SK-N-SH (cell line): Measurements from ENCODE around the gene SMU1. TPM values are rescaled to one million over a fixed set of nuclear protein-coding genes. Genes with fewer than 3 reads are reported as not detected.

ENCODE experiments used
- CTCF ChIA-PET: fragments of 300-600, 350-600 bp; formaldehyde crosslinking; extraction: SDS; loops from one replicate; lab custom pipeline; 2021; lab: Yijun Ruan, JAX
- POLR2A ChIA-PET: fragments of 350-600 bp; sonication (Branson Sonifier 250); formaldehyde crosslinking; extraction: SDS; loops from one replicate; lab custom pipeline; 2020; ENCODE audit warnings: antibody characterized with exemption, inconsistent platforms; lab: Yijun Ruan, JAX
- DNase-seq: peaks from one replicate; pipeline ENCODE4 v3.0.0; 2012
- H2AFZ ChIP-seq: fragments of 200-600 bp; sonication (generic); 2 replicates; pipeline ENCODE4 v1.8.1; 2016; ENCODE audit warnings: antibody characterized with exemption, mild to moderate bottlenecking, low read depth
- H3F3A ChIP-seq: fragments of 200-600 bp; sonication (generic); replicated peaks from 2 replicates; pipeline ENCODE3; 2016; ENCODE audit warnings: antibody characterized with exemption, mild to moderate bottlenecking; ENCODE audit not compliant: insufficient read depth
- H3K27ac ChIP-seq, 2 experiments: fragments of 200-500 bp in 1 of 2; fragments of 200-600 bp in 1 of 2; sonication (Bioruptor generic) in 1 of 2; sonication (generic), shearing (Covaris generic) in 1 of 2; 2 replicates each; pipeline versions ENCODE4 v1.5.1 to v1.6.1; 2014 to 2016; ENCODE audit warnings: low read depth in 2 of 2, inconsistent platforms in 1 of 2, low read length in 1 of 2, mild to moderate bottlenecking in 1 of 2, mixed read lengths in 1 of 2
- H3K27me3 ChIP-seq: fragments of 200-600 bp; sonication (generic), shearing (Covaris generic); 2 replicates; pipeline ENCODE4 v1.6.1; 2016; ENCODE audit warnings: mixed run types; ENCODE audit not compliant: insufficient read depth
- H3K36me3 ChIP-seq, 2 experiments: fragments of 200-500 bp in 1 of 2; fragments of 200-600 bp in 1 of 2; sonication (Bioruptor generic) in 1 of 2; sonication (generic) in 1 of 2; replicated peaks in 1 of 2; 2 replicates each; pipeline versions ENCODE3 to v1.5.1; 2014 to 2016; ENCODE audit warnings: low read length in 1 of 2, mild to moderate bottlenecking in 1 of 2; ENCODE audit not compliant: insufficient read depth in 2 of 2, control insufficient read depth in 1 of 2
- H3K4me1 ChIP-seq, 2 experiments: fragments of 200-500 bp in 1 of 2; fragments of 200-600 bp in 1 of 2; sonication (Bioruptor generic) in 1 of 2; sonication (generic), shearing (Covaris generic) in 1 of 2; 2 replicates each; pipeline versions ENCODE4 v1.5.1 to v1.6.1; 2014 to 2016; ENCODE audit warnings: low read depth in 1 of 2, low read length in 1 of 2, mixed run types in 1 of 2; ENCODE audit not compliant: insufficient read depth in 2 of 2, control insufficient read depth in 1 of 2
- H3K4me2 ChIP-seq: fragments of 200-600 bp; sonication (generic), shearing (Covaris generic); 2 replicates; pipeline ENCODE4 v1.6.1; 2017; ENCODE audit warnings: mixed run types
- H3K4me3 ChIP-seq, 2 experiments: fragments of 200-500 bp in 1 of 2; fragments of 200-600 bp in 1 of 2; sonication (Bioruptor generic) in 1 of 2; sonication (generic), shearing (Covaris generic) in 1 of 2; 2 replicates each; pipeline versions ENCODE4 v1.5.1 to v1.8.1; 2014 to 2016; ENCODE audit warnings: low read depth in 2 of 2, inconsistent platforms in 1 of 2, low read length in 1 of 2, mild to moderate bottlenecking in 1 of 2, mixed read lengths in 1 of 2, moderate library complexity in 1 of 2
- H3K79me2 ChIP-seq: fragments of 200-600 bp; sonication (generic); 2 replicates; pipeline ENCODE4 v1.8.1; 2017; ENCODE audit warnings: mild to moderate bottlenecking; ENCODE audit not compliant: insufficient read depth
- H3K9ac ChIP-seq: fragments of 200-600 bp; sonication (generic); 2 replicates; pipeline ENCODE4 v1.6.1; 2017; ENCODE audit warnings: mixed run types
- H3K9me2 ChIP-seq: fragments of 200-600 bp; sonication (generic); 2 replicates; pipeline ENCODE4 v1.6.1; 2017; ENCODE audit warnings: mixed run types
- H3K9me3 ChIP-seq: fragments of 200-600 bp; sonication (generic); 2 replicates; pipeline ENCODE4 v1.6.1; 2017; ENCODE audit warnings: mixed run types, mild to moderate bottlenecking, moderate library complexity
- H4K20me1 ChIP-seq: fragments of 200-600 bp; sonication (generic); 2 replicates; pipeline ENCODE4 v1.6.1; 2017; ENCODE audit warnings: mild to moderate bottlenecking, mixed run types; ENCODE audit not compliant: insufficient read depth
- CTCF ChIP-seq: fragments of 200-600 bp; sonication (generic); IDR thresholded peaks from 2 replicates; pipeline ENCODE4 v1.6.1; 2017; ENCODE audit warnings: antibody characterized with exemption, mild to moderate bottlenecking, moderate library complexity
- EP300 ChIP-seq, 2 experiments: IDR thresholded peaks; 2 replicates each; pipeline versions ENCODE4 v1.4.0 to v1.6.1; 2012; ENCODE audit warnings: borderline replicate concordance in 1 of 2, low read depth in 1 of 2, low read length in 1 of 2
- FOSL2 ChIP-seq: IDR thresholded peaks from 2 replicates; pipeline ENCODE4 v1.4.0; 2012; ENCODE audit warnings: low read depth, mild to moderate bottlenecking, moderate library complexity, borderline replicate concordance
- FOXJ3 ChIP-seq: sonication (generic); formaldehyde crosslinking; IDR thresholded peaks from 2 replicates; pipeline ENCODE4 v1.5.1; 2020; ENCODE audit warnings: mild to moderate bottlenecking, missing genetic modification reagents
- FOXM1 ChIP-seq: IDR thresholded peaks from 2 replicates; pipeline ENCODE4 v1.4.0; 2012; ENCODE audit warnings: low read depth, mild to moderate bottlenecking
- GABPA ChIP-seq: IDR thresholded peaks from 2 replicates; pipeline ENCODE4 v1.4.0; 2012; ENCODE audit warnings: low read depth, mild to moderate bottlenecking
- IRF3 ChIP-seq: fragments of 150-350 bp; IDR thresholded peaks from 2 replicates; pipeline ENCODE4 v1.6.1; 2016; ENCODE audit warnings: mild to moderate bottlenecking, low read depth, low read length
- JUND ChIP-seq: IDR thresholded peaks from 2 replicates; pipeline ENCODE4 v1.4.0; 2012
- MEF2A ChIP-seq: IDR thresholded peaks from 2 replicates; pipeline ENCODE4 v1.4.0; 2012; ENCODE audit warnings: low read depth, borderline replicate concordance
- NFIC ChIP-seq: IDR thresholded peaks from 2 replicates; pipeline ENCODE4 v1.4.0; 2012; ENCODE audit warnings: borderline replicate concordance
- SMC3 ChIP-seq: IDR thresholded peaks from 2 replicates; pipeline ENCODE4 v1.6.1; 2012; ENCODE audit warnings: low read depth, low read length, improper control_type of control experiment
- TAF1 ChIP-seq: IDR thresholded peaks from 2 replicates; pipeline ENCODE4 v1.6.1; 2012; ENCODE audit warnings: low read depth, mild to moderate bottlenecking, low read length, moderate library complexity, borderline replicate concordance
- TCF12 ChIP-seq: IDR thresholded peaks from 2 replicates; pipeline ENCODE4 v1.4.0; 2012
- TEAD4 ChIP-seq: IDR thresholded peaks from 2 replicates; pipeline ENCODE4 v1.4.0; 2012; ENCODE audit warnings: mild to moderate bottlenecking, borderline replicate concordance; ENCODE audit not compliant: insufficient read depth
- USF2 ChIP-seq: fragments of 150-350 bp; IDR thresholded peaks from 2 replicates; pipeline ENCODE4 v1.6.1; 2017; ENCODE audit warnings: antibody characterized with exemption, low read length, low read depth, borderline replicate concordance
- YY1 ChIP-seq: IDR thresholded peaks from 2 replicates; pipeline ENCODE4 v1.4.0; 2012; ENCODE audit warnings: low read depth, mild to moderate bottlenecking
- WGBS: methylation state at CpG from one replicate; pipeline ENCODE4 v1.1.6; 2017; ENCODE audit warnings: low lambda C conversion rate; 5-methylcytosine and 5-hydroxymethylcytosine counted together
- polyA plus RNA-seq, 3 experiments: library from polyadenylated mRNA; depleted of rRNA; stranded (reverse); fragments of >200 nt; gene quantifications; 2 replicates each; pipeline ENCODE4 v1.2.3, GENCODE V29; 2012

The SMU1 gene
- polyA plus RNA-seq, 1 of the 3 experiments (the other 2 are of a cell fraction) = 9.8 TPM

- H3K9me2 ChIP-seq = no peaks in the 10 kb centered on the region
- no peak for TF ChIP-seq USF2
- no peak for TF ChIP-seq IRF3
- TF ChIP-seq JUND = no peak
- TF ChIP-seq TAF1 = no peak
- TF ChIP-seq FOXJ3 = no peak
- no peak for TF ChIP-seq YY1
- TF ChIP-seq EP300 (IDR thresholded peaks at IDR 0.05; ENCODE audit: borderline replicate concordance in 1 of 2, low read depth in 1 of 2, low read length in 1 of 2) = no peak
- no peak for TF ChIP-seq SMC3
- no peak for TF ChIP-seq TCF12
- no peak for TF ChIP-seq FOSL2
- TF ChIP-seq TEAD4 = no peak
- no peak for TF ChIP-seq MEF2A
- TF ChIP-seq FOXM1 = no peak
- no peak for TF ChIP-seq CTCF
- TF ChIP-seq GABPA = no peak
- no peak for TF ChIP-seq NFIC
- H3K79me2 ChIP-seq = no peaks in the 10 kb centered on the region
- H3K4me2 ChIP-seq = no peak overlapping the region
- H3F3A ChIP-seq = peaks cover 16% of the 10 kb centered on the region
- H3K9me3 ChIP-seq = no peaks in the 10 kb centered on the region
- peaks cover 17 to 25% of the 10 kb centered on the region in 2 experiments; a peak in 3 of 4 replicates for H3K4me1 ChIP-seq
- no peak overlapping the region for H3K27ac ChIP-seq
- H3K4me3 ChIP-seq = no peak overlapping the region
- no peaks in the 10 kb centered on the region for H3K27me3 ChIP-seq
- peaks cover 6 to 22% of the 10 kb centered on the region in 2 experiments for H3K36me3 ChIP-seq
- POLR2A ChIA-PET = no interaction called here
- H4K20me1 ChIP-seq = no peaks in the 10 kb centered on the region
- no peak overlapping the region for H3K9ac ChIP-seq
- CTCF ChIA-PET = interaction anchor here (0.8 to 2.1 kb wide), 2 partner anchors 10 to 116 kb away, joined by 3 to 5 read pairs; no protein-coding TSS in a partner anchor
- no peak for DNase-seq
- 88% methylated on average over 1 of the region's 1 CpG for WGBS
- no peak overlapping the region for H2AFZ ChIP-seq
These were observed 33.5 kb upstream of the SMU1 start for GRCh38 chr9:33109850-33110595.
